ENCODE results near the gene MYL5.

The MYL5 gene

GRCh38 chr4:708631-708933 is 34.2 kb downstream of the MYL5 start:
- DNase-seq: no peak

GRCh38 chr4:709348-709747 is 35.0 kb downstream of the MYL5 start:
- no peak for DNase-seq

- DNase-seq: no peak
Measured at GRCh38 chr4:710116-710515, 35.8 kb downstream of the MYL5 start.

GRCh38 chr4:710916-711315 is 36.6 kb downstream of the MYL5 start:
- no peak for DNase-seq

- no peak for DNase-seq
Measured at GRCh38 chr4:712093-712492, 37.8 kb downstream of the MYL5 start.

- DNase-seq: no peak
Measured at GRCh38 chr4:712916-713632, 38.7 kb downstream of the MYL5 start.

- no peak for DNase-seq
Measured at GRCh38 chr4:714087-714486, 39.7 kb downstream of the MYL5 start.

GRCh38 chr4:717601-718320 is 43.4 kb downstream of the MYL5 start:
- DNase-seq: no peak

- no peak for DNase-seq
Measured at GRCh38 chr4:718460-718859, 44.1 kb downstream of the MYL5 start.

- DNase-seq: no peak
Measured at GRCh38 chr4:720111-720860, 45.9 kb downstream of the MYL5 start.

- no peak for DNase-seq
Measured at GRCh38 chr4:721261-722168, 47.2 kb downstream of the MYL5 start.

- DNase-seq: no peak
Measured at GRCh38 chr4:722169-722725, 47.9 kb downstream of the MYL5 start.

- DNase-seq: no peak
Measured at GRCh38 chr4:722851-723360, 48.6 kb downstream of the MYL5 start.

GRCh38 chr4:723751-724530 is 49.6 kb downstream of the MYL5 start:
- no peak for DNase-seq

- no peak for DNase-seq
Measured at GRCh38 chr4:725391-726234, 51.3 kb downstream of the MYL5 start.

GRCh38 chr4:726235-726787 is 52.0 kb downstream of the MYL5 start:
- DNase-seq: no peak

GRCh38 chr4:726838-727237 is 52.5 kb downstream of the MYL5 start:
- no peak for DNase-seq

GRCh38 chr4:727576-727975 is 53.2 kb downstream of the MYL5 start:
- DNase-seq: no peak

GRCh38 chr4:729336-730315 is 55.3 kb downstream of the MYL5 start:
- no peak for DNase-seq
